Erythroblast (primary cell): ENCODE data around the gene ZNF804A.

Experiments
- GATA1 ChIP-seq: IDR thresholded peaks from 2 replicates; pipeline ENCODE4 v1.6.1; 2011; ENCODE audit warnings: low read depth, mild to moderate bottlenecking, control low read depth, low read length, moderate library complexity
- POLR2A ChIP-seq: IDR thresholded peaks from 2 replicates; pipeline ENCODE4 v1.6.1; 2011; ENCODE audit warnings: mild to moderate bottlenecking, low read length

GRCh38 chr2:184799379-184799778 lies 201.1 kb downstream of the ZNF804A start:
- no peak for TF ChIP-seq POLR2A
- TF ChIP-seq GATA1: no peak
